ENCODE data around the gene UFD1. TPM values are rescaled to one million over a fixed set of nuclear protein-coding genes. Genes with fewer than 3 reads are reported as not detected.

UFD1 gene
- polyA plus RNA-seq, 1 of the 3 experiments (the other 2 are of a cell fraction) = 111 TPM

DNA sequence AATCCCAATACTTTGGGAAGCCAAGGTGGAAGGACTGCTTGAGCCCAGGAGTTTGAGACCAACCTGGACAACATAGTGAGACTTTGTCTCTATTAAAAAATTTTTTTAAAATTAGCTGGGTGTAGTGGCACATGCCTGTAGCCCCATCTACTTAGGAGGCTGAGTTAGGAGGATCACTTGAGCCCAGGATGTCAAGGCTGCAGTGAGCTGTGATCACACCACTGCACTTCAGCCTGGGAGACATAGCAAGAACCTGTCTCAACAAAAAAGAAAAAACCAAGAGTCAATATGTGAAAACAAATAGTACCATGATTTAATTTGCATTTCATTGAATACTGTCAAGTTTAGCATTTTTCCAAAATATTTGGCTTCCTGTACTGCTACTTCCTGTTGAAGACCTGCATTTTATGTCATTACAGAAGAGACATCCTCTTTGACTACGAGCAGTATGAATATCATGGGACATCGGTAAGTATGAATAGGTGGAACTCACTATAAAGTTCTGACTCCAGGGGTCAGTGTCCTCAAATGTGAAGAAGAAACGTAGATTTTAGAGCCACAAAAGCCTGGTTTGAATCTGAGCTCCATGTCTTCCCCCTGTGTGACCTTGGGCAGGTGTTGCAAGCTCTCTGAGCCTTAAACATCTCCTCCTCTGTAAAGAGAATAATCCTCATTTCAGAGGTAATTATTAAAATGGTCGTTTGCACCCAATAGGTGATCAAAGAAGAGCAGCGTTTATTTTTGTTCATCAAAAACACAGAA is 16.8 kb upstream of the UFD1 start:
- H3K9me3 ChIP-seq = no peaks in the 10 kb centered on the region
- ChIA-PET CTCF (interaction anchor here (0.6 to 3.9 kb wide), 5 partner anchors 11 to 413 kb away, joined by 3 to 39 read pairs (median 3); no protein-coding TSS in a partner anchor), POLR2A (no interaction called here)
- H3F3A ChIP-seq (replicated peaks; ENCODE audit: insufficient read depth) = peaks cover 3% of the 10 kb centered on the region
- H3K9me2 ChIP-seq = no peaks in the 10 kb centered on the region
- no peak overlapping the region for H2AFZ ChIP-seq (ENCODE audit: low read depth)
- TF ChIP-seq, protein P1, sequence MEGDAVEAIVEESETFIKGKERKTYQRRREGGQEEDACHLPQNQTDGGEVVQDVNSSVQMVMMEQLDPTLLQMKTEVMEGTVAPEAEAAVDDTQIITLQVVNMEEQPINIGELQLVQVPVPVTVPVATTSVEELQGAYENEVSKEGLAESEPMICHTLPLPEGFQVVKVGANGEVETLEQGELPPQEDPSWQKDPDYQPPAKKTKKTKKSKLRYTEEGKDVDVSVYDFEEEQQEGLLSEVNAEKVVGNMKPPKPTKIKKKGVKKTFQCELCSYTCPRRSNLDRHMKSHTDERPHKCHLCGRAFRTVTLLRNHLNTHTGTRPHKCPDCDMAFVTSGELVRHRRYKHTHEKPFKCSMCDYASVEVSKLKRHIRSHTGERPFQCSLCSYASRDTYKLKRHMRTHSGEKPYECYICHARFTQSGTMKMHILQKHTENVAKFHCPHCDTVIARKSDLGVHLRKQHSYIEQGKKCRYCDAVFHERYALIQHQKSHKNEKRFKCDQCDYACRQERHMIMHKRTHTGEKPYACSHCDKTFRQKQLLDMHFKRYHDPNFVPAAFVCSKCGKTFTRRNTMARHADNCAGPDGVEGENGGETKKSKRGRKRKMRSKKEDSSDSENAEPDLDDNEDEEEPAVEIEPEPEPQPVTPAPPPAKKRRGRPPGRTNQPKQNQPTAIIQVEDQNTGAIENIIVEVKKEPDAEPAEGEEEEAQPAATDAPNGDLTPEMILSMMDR (IDR thresholded peaks at IDR 0.05) = peak; percentile 42
- TF ChIP-seq RAD21 (IDR thresholded peaks at IDR 0.05; ENCODE audit: low read length) (peak; percentile 45), NRF1 (IDR thresholded peaks at IDR 0.05; ENCODE audit: low read depth, low read length) (no peak), SMC3 (IDR thresholded peaks at IDR 0.05; ENCODE audit: low read depth, low read length) (peak; percentile 20; the same call in 1 of the 2 replicates)
- 77% methylated on average over 5 of the region's 5 CpGs for WGBS (ENCODE audit: low lambda C conversion rate)
- no peaks in the 10 kb centered on the region for H3K27me3 ChIP-seq (ENCODE audit: insufficient read depth)
- no peak overlapping the region for H3K4me2 ChIP-seq
- H3K79me2 ChIP-seq (ENCODE audit: insufficient read depth) = no peaks in the 10 kb centered on the region
- no peak for DNase-seq
- no peaks in the 10 kb centered on the region for H3K4me1 ChIP-seq (ENCODE audit: control insufficient read depth in 1 of 2, insufficient read depth in 2 of 2, low read depth in 1 of 2, low read length in 1 of 2)
- H4K20me1 ChIP-seq (ENCODE audit: insufficient read depth) = no peaks in the 10 kb centered on the region
- no peak overlapping the region for H3K27ac ChIP-seq (ENCODE audit: low read depth in 2 of 2, low read length in 1 of 2)
- H3K4me3 ChIP-seq (ENCODE audit: low read depth in 2 of 2, low read length in 1 of 2) = no peak overlapping the region
- peaks cover 5 to 6% of the 10 kb centered on the region in 2 experiments for H3K36me3 ChIP-seq (replicated peaks in 1 of 2; ENCODE audit: control insufficient read depth in 1 of 2, insufficient read depth in 2 of 2, low read length in 1 of 2)
- H3K9ac ChIP-seq = no peak overlapping the region

DNA sequence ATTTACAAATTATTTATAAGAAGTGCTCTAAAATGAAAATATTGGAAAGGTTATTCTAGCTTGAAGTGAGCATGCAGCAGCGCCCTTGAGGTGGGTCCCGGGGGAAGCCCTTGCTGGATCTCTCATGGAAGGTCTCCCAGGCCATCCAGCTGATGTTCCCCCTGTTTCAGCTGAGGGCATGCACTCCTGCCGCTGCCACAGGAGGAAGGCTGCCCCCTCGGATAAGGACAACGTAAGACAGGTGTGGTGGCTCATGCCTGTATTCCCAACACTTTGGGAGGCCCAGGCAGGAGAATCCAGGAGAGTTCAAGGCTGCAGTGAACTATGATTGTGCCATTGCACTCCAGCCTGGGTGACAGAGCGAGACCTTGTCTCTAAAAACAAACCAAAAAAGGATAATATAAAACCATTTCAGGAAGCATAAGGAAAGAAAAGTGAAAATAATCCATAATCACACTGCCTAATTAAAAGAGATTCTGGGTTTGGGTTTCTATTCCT is 15.7 kb upstream of the UFD1 start:
- Histone ChIP-seq H3K79me2 (ENCODE audit: insufficient read depth) (no peaks in the 10 kb centered on the region), H3K9me3 (no peaks in the 10 kb centered on the region), H3K4me3 (ENCODE audit: low read depth in 2 of 2, low read length in 1 of 2) (no peak overlapping the region), H4K20me1 (ENCODE audit: insufficient read depth) (no peaks in the 10 kb centered on the region), H3K27ac (ENCODE audit: low read depth in 2 of 2, low read length in 1 of 2) (no peak overlapping the region), H3K4me2 (no peak overlapping the region), H3F3A (replicated peaks; ENCODE audit: insufficient read depth) (peaks cover 3% of the 10 kb centered on the region), H3K9me2 (no peaks in the 10 kb centered on the region), H2AFZ (ENCODE audit: low read depth) (no peak overlapping the region), H3K9ac (no peak overlapping the region), H3K4me1 (ENCODE audit: control insufficient read depth in 1 of 2, insufficient read depth in 2 of 2, low read depth in 1 of 2, low read length in 1 of 2) (no peaks in the 10 kb centered on the region), H3K27me3 (ENCODE audit: insufficient read depth) (no peaks in the 10 kb centered on the region), H3K36me3 (replicated peaks in 1 of 2; ENCODE audit: control insufficient read depth in 1 of 2, insufficient read depth in 2 of 2, low read length in 1 of 2) (peaks cover 5 to 6% of the 10 kb centered on the region in 2 experiments)
- no peak for DNase-seq
- no peak for TF ChIP-seq RFX5 (IDR thresholded peaks at IDR 0.05; ENCODE audit: low read length)
- no peak for TF ChIP-seq RXRA (IDR thresholded peaks at IDR 0.05; ENCODE audit: borderline replicate concordance, low read depth)
- TF ChIP-seq, protein P2, sequence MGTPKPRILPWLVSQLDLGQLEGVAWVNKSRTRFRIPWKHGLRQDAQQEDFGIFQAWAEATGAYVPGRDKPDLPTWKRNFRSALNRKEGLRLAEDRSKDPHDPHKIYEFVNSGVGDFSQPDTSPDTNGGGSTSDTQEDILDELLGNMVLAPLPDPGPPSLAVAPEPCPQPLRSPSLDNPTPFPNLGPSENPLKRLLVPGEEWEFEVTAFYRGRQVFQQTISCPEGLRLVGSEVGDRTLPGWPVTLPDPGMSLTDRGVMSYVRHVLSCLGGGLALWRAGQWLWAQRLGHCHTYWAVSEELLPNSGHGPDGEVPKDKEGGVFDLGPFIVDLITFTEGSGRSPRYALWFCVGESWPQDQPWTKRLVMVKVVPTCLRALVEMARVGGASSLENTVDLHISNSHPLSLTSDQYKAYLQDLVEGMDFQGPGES (IDR thresholded peaks at IDR 0.05; ENCODE audit: low read depth, low read length) = no peak
- no peak for TF ChIP-seq SIN3A (IDR thresholded peaks at IDR 0.05; ENCODE audit: borderline replicate concordance, low read depth, low read length)
- TF ChIP-seq RAD21 (IDR thresholded peaks at IDR 0.05; ENCODE audit: low read length) = no peak
- no peak for TF ChIP-seq FOXM1 (IDR thresholded peaks at IDR 0.05; ENCODE audit: low read depth)
- TF ChIP-seq, protein P3, sequence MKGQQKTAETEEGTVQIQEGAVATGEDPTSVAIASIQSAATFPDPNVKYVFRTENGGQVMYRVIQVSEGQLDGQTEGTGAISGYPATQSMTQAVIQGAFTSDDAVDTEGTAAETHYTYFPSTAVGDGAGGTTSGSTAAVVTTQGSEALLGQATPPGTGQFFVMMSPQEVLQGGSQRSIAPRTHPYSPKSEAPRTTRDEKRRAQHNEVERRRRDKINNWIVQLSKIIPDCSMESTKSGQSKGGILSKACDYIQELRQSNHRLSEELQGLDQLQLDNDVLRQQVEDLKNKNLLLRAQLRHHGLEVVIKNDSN (IDR thresholded peaks at IDR 0.05; ENCODE audit: borderline replicate concordance, low read depth) = no peak
- no peak for TF ChIP-seq EP300 (IDR thresholded peaks at IDR 0.05; ENCODE audit: borderline replicate concordance in 1 of 2, low read depth in 1 of 2, low read length in 1 of 2)
- 100% methylated on average over 6 of the region's 6 CpGs for WGBS (ENCODE audit: low lambda C conversion rate)
- CTCF ChIA-PET = interaction anchor here (3.9 kb wide), 1 partner anchor 137 kb away, joined by 39 read pairs; no protein-coding TSS in a partner anchor
- POLR2A ChIA-PET = no interaction called here

Data from SK-N-SH (cell line).